ENCODE results near the gene C11orf54. TPM values are rescaled to one million over a fixed set of nuclear protein-coding genes. Genes with fewer than 3 reads are reported as not detected.
"Not testable (repeated sequence)": the region's sequence is repeated elsewhere in the genome, so short reads cannot be mapped to it uniquely, and the experiment has no call there.

The C11orf54 gene
- total RNA-seq, 2 experiments from 2014 or later = 14.5 to 22.5 TPM

GRCh38 chr11:93756748-93757147, 15.3 kb downstream of the C11orf54 start:
- peaks cover 27% of the 10 kb centered on the region for H3K36me3 Mint-ChIP-seq (ENCODE audit: low read depth)
- H3K27ac Mint-ChIP-seq = no peak overlapping the region
- no peak overlapping the region for H3K4me3 Mint-ChIP-seq
- DNase-seq = no peak
- no peaks in the 10 kb centered on the region for H3K27me3 Mint-ChIP-seq
- H3K4me1 Mint-ChIP-seq = peaks cover 1% of the 10 kb centered on the region
- ChIA-PET CTCF (interaction anchor here (0.6 kb wide), 1 partner anchor 1302 kb away, joined by 5 read pairs; no protein-coding TSS in a partner anchor), POLR2A (no interaction called here)
- H3K9me3 Mint-ChIP-seq = peaks cover 3% of the 10 kb centered on the region

- H3K9me3 Mint-ChIP-seq = peaks cover 3% of the 10 kb centered on the region
- no peaks in the 10 kb centered on the region for H3K27me3 Mint-ChIP-seq
- H3K27ac Mint-ChIP-seq = no peak overlapping the region
- H3K4me3 Mint-ChIP-seq = no peak overlapping the region
- ChIA-PET CTCF (no interaction called here), POLR2A (no interaction called here)
- H3K36me3 Mint-ChIP-seq (ENCODE audit: low read depth) = peaks cover 25% of the 10 kb centered on the region
- H3K4me1 Mint-ChIP-seq = peaks cover 1% of the 10 kb centered on the region
- no peak for DNase-seq
Observed at GRCh38 chr11:93757301-93757700, 15.8 kb downstream of the C11orf54 start.

- Mint-ChIP-seq H3K36me3 (ENCODE audit: low read depth) (peaks cover 23% of the 10 kb centered on the region), H3K27me3 (no peaks in the 10 kb centered on the region), H3K9me3 (peaks cover 3% of the 10 kb centered on the region), H3K4me3 (no peak overlapping the region), H3K27ac (no peak overlapping the region), H3K4me1 (peaks cover 1% of the 10 kb centered on the region)
- ChIA-PET CTCF (no interaction called here), POLR2A (no interaction called here)
- DNase-seq = no peak
Observed at GRCh38 chr11:93757924-93758865, 16.7 kb downstream of the C11orf54 start.

GRCh38 chr11:93759123-93759522, 17.7 kb downstream of the C11orf54 start:
- POLR2A ChIA-PET, H3K4me3 Mint-ChIP-seq, H3K4me1 Mint-ChIP-seq, H3K27me3 Mint-ChIP-seq, H3K27ac Mint-ChIP-seq, DNase-seq, CTCF ChIA-PET, H3K9me3 Mint-ChIP-seq: not testable (repeated sequence)
- peaks cover 26% of the 10 kb centered on the region for H3K36me3 Mint-ChIP-seq (ENCODE audit: low read depth)

GRCh38 chr11:93761910-93762309, 20.4 kb downstream of the C11orf54 start:
- ChIA-PET CTCF (interaction anchor here (1.0 kb wide), 1 partner anchor 20 kb away, joined by 3 read pairs; the partner anchor contains the start of genes C11orf54 and TAF1D), POLR2A (no interaction called here)
- no peaks in the 10 kb centered on the region for H3K27me3 Mint-ChIP-seq
- peaks cover 1% of the 10 kb centered on the region for H3K4me1 Mint-ChIP-seq
- H3K9me3 Mint-ChIP-seq = peaks cover 12% of the 10 kb centered on the region
- peaks cover 37% of the 10 kb centered on the region for H3K36me3 Mint-ChIP-seq (ENCODE audit: low read depth)
- H3K27ac Mint-ChIP-seq = no peak overlapping the region
- DNase-seq = no peak
- H3K4me3 Mint-ChIP-seq = no peak overlapping the region

GRCh38 chr11:93765551-93765950, 24.1 kb downstream of the C11orf54 start:
- POLR2A ChIA-PET = no interaction called here
- no peak overlapping the region for H3K27ac Mint-ChIP-seq
- CTCF ChIA-PET = interaction anchor here (0.6 kb wide), 1 partner anchor 14 kb away, joined by 4 read pairs; no protein-coding TSS in a partner anchor
- no peak for DNase-seq
- peaks cover 27% of the 10 kb centered on the region for H3K36me3 Mint-ChIP-seq (ENCODE audit: low read depth)
- no peak overlapping the region for H3K4me3 Mint-ChIP-seq
- peaks cover 11% of the 10 kb centered on the region for H3K9me3 Mint-ChIP-seq
- H3K27me3 Mint-ChIP-seq = no peaks in the 10 kb centered on the region
- H3K4me1 Mint-ChIP-seq = no peaks in the 10 kb centered on the region

GRCh38 chr11:93766504-93766903, 25.0 kb downstream of the C11orf54 start:
- ChIA-PET CTCF (interaction anchor here (0.9 kb wide), 1 partner anchor 20 kb away, joined by 3 read pairs; no protein-coding TSS in a partner anchor), POLR2A (no interaction called here)
- Mint-ChIP-seq H3K4me3 (no peak overlapping the region), H3K27me3 (no peaks in the 10 kb centered on the region), H3K4me1 (no peaks in the 10 kb centered on the region), H3K36me3 (ENCODE audit: low read depth) (peaks cover 22% of the 10 kb centered on the region), H3K27ac (no peak overlapping the region), H3K9me3 (peaks cover 11% of the 10 kb centered on the region)
- no peak for DNase-seq

- Mint-ChIP-seq H3K27ac (no peak overlapping the region), H3K36me3 (ENCODE audit: low read depth) (peaks cover 25% of the 10 kb centered on the region), H3K9me3 (peaks cover 11% of the 10 kb centered on the region), H3K27me3 (no peaks in the 10 kb centered on the region), H3K4me1 (no peaks in the 10 kb centered on the region), H3K4me3 (no peak overlapping the region)
- POLR2A ChIA-PET = no interaction called here
- DNase-seq = no peak
- CTCF ChIA-PET = no interaction called here
Observed at GRCh38 chr11:93767018-93767417, 25.5 kb downstream of the C11orf54 start.

- Mint-ChIP-seq H3K4me1 (no peaks in the 10 kb centered on the region), H3K9me3 (peaks cover 13% of the 10 kb centered on the region), H3K27me3 (no peaks in the 10 kb centered on the region), H3K27ac (no peak overlapping the region), H3K36me3 (ENCODE audit: low read depth) (peaks cover 22% of the 10 kb centered on the region), H3K4me3 (no peak overlapping the region)
- POLR2A ChIA-PET = no interaction called here
- CTCF ChIA-PET = no interaction called here
- no peak for DNase-seq
Observed at GRCh38 chr11:93770160-93770559, 28.7 kb downstream of the C11orf54 start.

- Mint-ChIP-seq H3K27me3 (no peaks in the 10 kb centered on the region), H3K4me3 (no peak overlapping the region), H3K36me3 (ENCODE audit: low read depth) (peaks cover 10% of the 10 kb centered on the region), H3K9me3 (peaks cover 2% of the 10 kb centered on the region), H3K27ac (no peak overlapping the region), H3K4me1 (no peaks in the 10 kb centered on the region)
- DNase-seq = no peak
- CTCF ChIA-PET = interaction anchor here (0.9 kb wide), 1 partner anchor 12 kb away, joined by 5 read pairs; the partner anchor contains the start of gene MED17
- POLR2A ChIA-PET = no interaction called here
Observed at GRCh38 chr11:93772123-93772522, 30.7 kb downstream of the C11orf54 start.

GRCh38 chr11:93773045-93773477, 31.6 kb downstream of the C11orf54 start:
- no peak overlapping the region for H3K27ac Mint-ChIP-seq
- CTCF ChIA-PET = interaction anchor here (0.9 kb wide), 1 partner anchor 11 kb away, joined by 5 read pairs; the partner anchor contains the start of gene MED17
- POLR2A ChIA-PET = no interaction called here

GRCh38 chr11:93773601-93774200, 32.2 kb downstream of the C11orf54 start:
- no peak overlapping the region for H3K27ac Mint-ChIP-seq
- no peaks in the 10 kb centered on the region for H3K27me3 Mint-ChIP-seq
- ChIA-PET CTCF (no interaction called here), POLR2A (no interaction called here)
- H3K4me1 Mint-ChIP-seq = no peaks in the 10 kb centered on the region
- H3K4me3 Mint-ChIP-seq = no peak overlapping the region
- no peak for DNase-seq
- H3K9me3 Mint-ChIP-seq = peaks cover 5% of the 10 kb centered on the region
- peaks cover 9% of the 10 kb centered on the region for H3K36me3 Mint-ChIP-seq (ENCODE audit: low read depth)

More at GRCh38 chr11:93773045-93773477, 31.6 kb downstream of the C11orf54 start:
- peaks cover 5% of the 10 kb centered on the region for H3K9me3 Mint-ChIP-seq
- H3K4me1 Mint-ChIP-seq = no peaks in the 10 kb centered on the region
- no peaks in the 10 kb centered on the region for H3K27me3 Mint-ChIP-seq
- no peak overlapping the region for H3K4me3 Mint-ChIP-seq
- DNase-seq = no peak
- peaks cover 8% of the 10 kb centered on the region for H3K36me3 Mint-ChIP-seq (ENCODE audit: low read depth)

- H3K4me3 Mint-ChIP-seq, CTCF ChIA-PET, H3K4me1 Mint-ChIP-seq, H3K9me3 Mint-ChIP-seq, H3K27me3 Mint-ChIP-seq, DNase-seq, H3K27ac Mint-ChIP-seq, POLR2A ChIA-PET: not testable (repeated sequence)
- H3K36me3 Mint-ChIP-seq (ENCODE audit: low read depth) = peaks cover 13% of the 10 kb centered on the region
Observed at GRCh38 chr11:93774560-93774959, 33.1 kb downstream of the C11orf54 start.

Measured in activated CD4-positive, alpha-beta T cell treated with anti-CD3 and anti-CD28 coated beads, Interleukin-2, amount 10 ng/mL, durations not matched to agents 7 days and 5 days (primary cell).